Neural progenitor cell (in vitro differentiated cells): Measurements from ENCODE around the gene YBX2. TPM values are rescaled to one million over a fixed set of nuclear protein-coding genes. Genes with fewer than 3 reads are reported as not detected.

Source experiments
- DNase-seq: peaks from one replicate; pipeline ENCODE4 v3.0.0-alpha.2; 2016; ENCODE audit warnings: low spot score
- H2AFZ ChIP-seq: fragments of 200-600 bp; sonication (generic); replicated peaks from 2 replicates; pipeline ENCODE4 v1.6.1; 2016; ENCODE audit warnings: antibody characterized with exemption
- H3F3A ChIP-seq: fragments of 200-600 bp; sonication (generic); 2 replicates; pipeline ENCODE4 v1.6.1; 2016; ENCODE audit warnings: antibody characterized with exemption, low read depth
- H3K27ac ChIP-seq: fragments of 200-600 bp; sonication (generic); 2 replicates; pipeline ENCODE4 v1.5.1; 2016; ENCODE audit warnings: mild to moderate bottlenecking
- H3K27me3 ChIP-seq: fragments of 200-600 bp; sonication (generic); 2 replicates; pipeline ENCODE4 v1.6.1; 2016; ENCODE audit warnings: mild to moderate bottlenecking, moderate library complexity
- H3K36me3 ChIP-seq: fragments of 200-600 bp; sonication (generic); 2 replicates; pipeline ENCODE4 v1.5.1; 2016
- H3K4me1 ChIP-seq: fragments of 200-600 bp; sonication (generic); 2 replicates; pipeline ENCODE4 v1.6.1; 2016; ENCODE audit warnings: mixed run types
- H3K4me2 ChIP-seq: fragments of 200-600 bp; sonication (generic); 2 replicates; pipeline ENCODE4 v1.6.1; 2016
- H3K4me3 ChIP-seq: fragments of 200-600 bp; sonication (generic); 2 replicates; pipeline ENCODE4 v1.5.1; 2016
- H3K79me2 ChIP-seq: fragments of 200-600 bp; sonication (generic); 2 replicates; pipeline ENCODE4 v1.6.1; 2016; ENCODE audit warnings: low read depth
- H3K9ac ChIP-seq: fragments of 200-600 bp; sonication (generic); 2 replicates; pipeline ENCODE4 v1.6.1; 2016
- H3K9me3 ChIP-seq: fragments of 200-600 bp; sonication (generic); 2 replicates; pipeline ENCODE4 v1.5.1; 2016; ENCODE audit warnings: low read depth
- H4K20me1 ChIP-seq: fragments of 200-600 bp; sonication (generic); 2 replicates; pipeline ENCODE4 v1.6.1; 2016; ENCODE audit warnings: low read depth
- H3K27ac Mint-ChIP-seq: 3 replicates; pipeline ENCODE4 v1.8.0; 2021; ENCODE audit warnings: mixed read lengths
- H3K27me3 Mint-ChIP-seq: 2 replicates; pipeline ENCODE4 v1.8.0; 2022; ENCODE audit warnings: low read depth, mild to moderate bottlenecking, inconsistent platforms, moderate library complexity, mixed read lengths; ENCODE audit not compliant: insufficient read depth
- H3K36me3 Mint-ChIP-seq: 3 replicates; pipeline ENCODE4 v1.8.0; 2021; ENCODE audit warnings: mixed read lengths
- H3K4me1 Mint-ChIP-seq: 3 replicates; pipeline ENCODE4 v1.8.0; 2021; ENCODE audit warnings: mixed read lengths
- H3K4me3 Mint-ChIP-seq: 3 replicates; pipeline ENCODE4 v1.8.0; 2021; ENCODE audit warnings: mild to moderate bottlenecking, moderate library complexity, mixed read lengths
- H3K9me3 Mint-ChIP-seq: 3 replicates; pipeline ENCODE4 v1.8.0; 2020; ENCODE audit warnings: mixed read lengths
- EZH2 ChIP-seq: fragments of 200-600 bp; sonication (generic); IDR thresholded peaks from 2 replicates; pipeline ENCODE4 v1.6.1; 2017; ENCODE audit warnings: antibody characterized with exemption, mild to moderate bottlenecking, moderate library complexity
- EZH2phosphoT487 ChIP-seq: fragments of 200-600 bp; sonication (generic); IDR thresholded peaks from 2 replicates; pipeline ENCODE4 v1.6.1; 2017; ENCODE audit warnings: antibody characterized with exemption
- small RNA-seq: library from RNA; depleted of rRNA; stranded (forward); fragments of <200 nt; gene quantifications from one replicate; pipeline ENCODE3, GENCODE V24; 2015
- total RNA-seq: library from RNA; depleted of rRNA; stranded (reverse); fragments of >200 nt; gene quantifications from 2 replicates; pipeline ENCODE4 v1.2.3, GENCODE V29; 2015; ENCODE audit warnings: low replicate concordance
- TF ChIP-seq, protein P1 (sequence below): fragments of 200-600 bp; sonication (generic); IDR thresholded peaks from 2 replicates; pipeline ENCODE4 v1.5.1; 2017; ENCODE audit warnings: antibody characterized with exemption, mild to moderate bottlenecking

Gene YBX2
- total RNA-seq, 1 donor from 2014 or later, result 2.7 TPM

DNA sequence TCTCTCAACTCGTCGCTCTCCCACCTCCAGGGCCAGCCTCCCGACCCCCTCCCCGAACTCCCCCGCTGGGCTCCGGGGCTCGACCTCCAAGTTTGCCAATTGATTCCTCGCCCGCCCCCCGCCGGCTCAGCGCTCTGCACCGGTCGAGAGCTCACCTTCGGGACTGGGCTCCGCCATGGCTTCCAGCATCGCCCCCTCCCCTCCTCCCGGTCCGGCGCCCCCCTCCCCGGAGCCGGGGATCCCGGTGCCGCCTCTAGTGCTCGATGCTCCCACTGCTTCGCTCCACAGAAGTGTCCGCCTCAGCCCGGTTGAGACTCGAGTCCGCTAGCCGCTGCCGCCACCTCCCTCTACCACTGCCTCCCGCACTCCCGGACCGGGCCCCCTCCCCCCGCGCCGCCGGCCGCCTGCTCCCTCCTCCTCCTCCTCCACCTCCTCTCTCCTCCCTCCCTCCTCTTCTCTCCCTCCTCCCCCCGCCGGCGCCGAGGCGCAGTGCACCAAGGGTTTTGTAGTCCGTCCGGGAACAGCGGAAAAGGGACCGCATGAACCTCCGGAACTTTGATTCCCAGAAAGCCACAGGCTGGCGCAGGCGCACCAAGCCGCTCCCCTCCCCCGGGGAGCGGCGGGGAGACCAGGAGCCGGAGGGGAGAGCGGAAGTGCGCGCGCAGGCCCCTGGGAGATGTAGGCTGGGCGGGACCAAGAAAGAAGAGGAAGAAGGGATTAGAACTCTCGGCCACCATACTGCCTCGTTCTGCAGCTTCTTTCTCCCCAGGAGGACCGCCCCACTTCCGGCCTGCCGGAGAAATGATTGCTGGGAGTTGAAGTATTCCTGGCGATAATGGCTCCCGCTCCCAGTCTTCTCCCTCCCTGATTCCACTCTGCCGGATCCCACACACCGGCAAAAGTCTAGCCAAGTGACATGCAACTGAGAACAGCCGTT, 55.1 kb downstream of the YBX2 start, which contains the start of gene PHF23:
Gene PHF23, minus strand, starts transcription at position 367 of the 937 bp plus-strand sequence. Its CDS starts 178 bp downstream, at position 189.
- H3K9me3 Mint-ChIP-seq, result no peaks in the 10 kb centered on the region
- H3K4me3 Mint-ChIP-seq, result peak within 1 kb of the TSS; percentile 99
- Histone ChIP-seq H3K9ac (peak within 1 kb of the TSS; percentile 86), H3K27me3 (no peaks in the 10 kb centered on the region), H3K4me2 (peak within 1 kb of the TSS; percentile 83), H2AFZ (no peak within 1 kb of the TSS), H3K36me3 (no peaks in the 10 kb centered on the region), H3K27ac (peak within 1 kb of the TSS; percentile 64), H3K4me3 (peak within 1 kb of the TSS; percentile 99), H3K9me3 (no peaks in the 10 kb centered on the region), H3K79me2 (peaks cover 69% of the 10 kb centered on the region), H3F3A (peaks cover 74% of the 10 kb centered on the region), H4K20me1 (peaks cover 28% of the 10 kb centered on the region), H3K4me1 (peaks cover 18% of the 10 kb centered on the region)
- peaks cover 10% of the 10 kb centered on the region for H3K27me3 Mint-ChIP-seq
- peak; percentile 100 for DNase-seq
- H3K4me1 Mint-ChIP-seq, result peaks cover 50% of the 10 kb centered on the region
- TF ChIP-seq EZH2phosphoT487, result no peak
- no peak for TF ChIP-seq EZH2
- TF ChIP-seq, protein P1, sequence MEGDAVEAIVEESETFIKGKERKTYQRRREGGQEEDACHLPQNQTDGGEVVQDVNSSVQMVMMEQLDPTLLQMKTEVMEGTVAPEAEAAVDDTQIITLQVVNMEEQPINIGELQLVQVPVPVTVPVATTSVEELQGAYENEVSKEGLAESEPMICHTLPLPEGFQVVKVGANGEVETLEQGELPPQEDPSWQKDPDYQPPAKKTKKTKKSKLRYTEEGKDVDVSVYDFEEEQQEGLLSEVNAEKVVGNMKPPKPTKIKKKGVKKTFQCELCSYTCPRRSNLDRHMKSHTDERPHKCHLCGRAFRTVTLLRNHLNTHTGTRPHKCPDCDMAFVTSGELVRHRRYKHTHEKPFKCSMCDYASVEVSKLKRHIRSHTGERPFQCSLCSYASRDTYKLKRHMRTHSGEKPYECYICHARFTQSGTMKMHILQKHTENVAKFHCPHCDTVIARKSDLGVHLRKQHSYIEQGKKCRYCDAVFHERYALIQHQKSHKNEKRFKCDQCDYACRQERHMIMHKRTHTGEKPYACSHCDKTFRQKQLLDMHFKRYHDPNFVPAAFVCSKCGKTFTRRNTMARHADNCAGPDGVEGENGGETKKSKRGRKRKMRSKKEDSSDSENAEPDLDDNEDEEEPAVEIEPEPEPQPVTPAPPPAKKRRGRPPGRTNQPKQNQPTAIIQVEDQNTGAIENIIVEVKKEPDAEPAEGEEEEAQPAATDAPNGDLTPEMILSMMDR, result no peak
- H3K36me3 Mint-ChIP-seq, result peaks cover 24% of the 10 kb centered on the region
- H3K27ac Mint-ChIP-seq, result peak within 1 kb of the TSS; percentile 94

DNA sequence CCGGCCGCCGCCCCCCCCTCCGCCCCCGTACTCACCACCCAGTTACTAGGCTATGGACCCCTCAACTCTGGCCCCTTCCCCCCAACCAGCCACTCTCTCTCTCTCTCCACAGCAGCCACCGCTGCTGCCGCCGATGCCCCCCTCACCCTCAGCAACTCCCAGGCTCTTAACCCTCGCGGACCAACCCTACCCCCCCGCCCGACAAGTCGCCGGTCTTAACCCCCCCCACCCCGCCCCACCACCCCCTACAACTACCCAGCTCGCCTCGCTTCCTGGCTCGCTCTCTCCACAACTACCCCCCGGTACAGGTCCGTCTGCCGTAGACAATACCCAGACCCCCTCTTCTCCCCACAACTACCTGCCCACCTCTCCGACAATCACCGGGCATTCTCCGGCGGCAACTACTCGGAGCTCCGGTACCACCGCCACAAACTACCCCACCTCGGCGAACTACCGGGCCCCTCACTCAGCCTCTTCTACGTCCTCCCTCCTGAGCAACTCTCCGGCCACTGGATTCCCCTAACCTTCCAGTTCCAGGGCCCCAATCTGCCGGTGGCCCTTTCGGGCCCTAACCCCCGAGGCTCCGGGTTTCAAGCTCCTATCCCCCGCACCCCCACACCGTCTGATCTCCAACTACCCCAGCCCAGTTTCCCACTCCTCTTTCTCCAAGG, 55.9 kb downstream of the YBX2 start:
- Histone ChIP-seq H3K27me3 (no peaks in the 10 kb centered on the region), H3F3A (peaks cover 73% of the 10 kb centered on the region), H3K79me2 (peaks cover 76% of the 10 kb centered on the region), H3K36me3 (no peaks in the 10 kb centered on the region), H2AFZ (no peak overlapping the region), H3K4me2 (peak overlapping the region; percentile 74), H4K20me1 (peaks cover 28% of the 10 kb centered on the region), H3K9ac (peak overlapping the region; percentile 86), H3K9me3 (no peaks in the 10 kb centered on the region), H3K27ac (peak overlapping the region; percentile 64), H3K4me1 (peaks cover 18% of the 10 kb centered on the region), H3K4me3 (peak overlapping the region; percentile 99)
- Mint-ChIP-seq H3K36me3 (peaks cover 25% of the 10 kb centered on the region), H3K27ac (peak overlapping the region; percentile 94), H3K9me3 (no peaks in the 10 kb centered on the region), H3K4me3 (peak overlapping the region; percentile 99), H3K4me1 (peaks cover 53% of the 10 kb centered on the region), H3K27me3 (peaks cover 13% of the 10 kb centered on the region)
- TF ChIP-seq EZH2phosphoT487 (no peak), EZH2 (no peak)
- TF ChIP-seq, protein P1, result no peak
- DNase-seq, result peak; percentile 40

Small RNA genes within 50 kb of the gene (small RNA-seq; reads per million reads assigned to genes)
- gene AC026954.2, result not detected
- gene RF00019, result not detected

Other genes with a start within 250 kb of the YBX2 start
- not detected in 2 replicates for gene CLEC10A, start 214.4 kb downstream of the YBX2 start, total RNA-seq
- not detected in 2 replicates for gene ASGR2, start 179.8 kb downstream of the YBX2 start, total RNA-seq
- 3.1 and 4.4 TPM in 2 replicates for gene ASGR1, start 115.3 kb downstream of the YBX2 start, total RNA-seq
- gene DLG4, start 74.8 kb downstream of the YBX2 start, total RNA-seq, result 23.5 and 50.5 TPM in 2 replicates
- gene ACADVL, start 74.7 kb downstream of the YBX2 start, total RNA-seq, result 86.7 and 194 TPM in 2 replicates
- gene DVL2, start 60.1 kb downstream of the YBX2 start, total RNA-seq, result 43.9 and 113 TPM in 2 replicates
- 31.6 and 59.1 TPM in 2 replicates for gene PHF23, start 55.2 kb downstream of the YBX2 start, total RNA-seq
- 225 and 276 TPM in 2 replicates for gene GABARAP, start 52.2 kb downstream of the YBX2 start, total RNA-seq
- 46.5 and 55.3 TPM in 2 replicates for gene CTDNEP1, start 42.9 kb downstream of the YBX2 start, total RNA-seq
- gene ELP5, start 42.4 kb downstream of the YBX2 start, total RNA-seq, result 17.5 and 42.2 TPM in 2 replicates
- 0.32 and 1.3 TPM in 2 replicates for gene CLDN7, start 32.2 kb downstream of the YBX2 start, total RNA-seq
- 1.7 and 7.3 TPM in 2 replicates for gene SLC2A4, start 12.9 kb downstream of the YBX2 start, total RNA-seq
- 251 and 370 TPM in 2 replicates for gene EIF5A, start 13.0 kb upstream of the YBX2 start, total RNA-seq
- 20.5 and 41.8 TPM in 2 replicates for gene GPS2, start 20.7 kb upstream of the YBX2 start, total RNA-seq
- gene NEURL4, start 34.7 kb upstream of the YBX2 start, total RNA-seq, result 5.1 and 26.3 TPM in 2 replicates
- gene ACAP1, start 41.9 kb upstream of the YBX2 start, total RNA-seq, result 0.65 and 2.7 TPM in 2 replicates
- 2.7 and 8.2 TPM in 2 replicates for gene KCTD11, start 57.5 kb upstream of the YBX2 start, total RNA-seq
- gene TMEM95, start 60.5 kb upstream of the YBX2 start, total RNA-seq, result not detected in 2 replicates
- gene TNK1, start 86.5 kb upstream of the YBX2 start, total RNA-seq, result 1.8 and 4.0 TPM in 2 replicates
- gene PLSCR3, start 99.9 kb upstream of the YBX2 start, total RNA-seq, result 6.6 and 17.5 TPM in 2 replicates
- 72.0 and 152 TPM in 2 replicates for gene TMEM256, start 109.5 kb upstream of the YBX2 start, total RNA-seq
- 13.9 and 36.5 TPM in 2 replicates for gene NLGN2, start 113.2 kb upstream of the YBX2 start, total RNA-seq
- not detected in 2 replicates for gene SPEM1, start 125.7 kb upstream of the YBX2 start, total RNA-seq
- not detected in 2 replicates for gene SPEM2, start 131.0 kb upstream of the YBX2 start, total RNA-seq
- not detected in 2 replicates for gene SPEM3, start 134.2 kb upstream of the YBX2 start, total RNA-seq
- 1.0 and 1.6 TPM in 2 replicates for gene TMEM102, start 140.8 kb upstream of the YBX2 start, total RNA-seq
- 7.6 and 14.9 TPM in 2 replicates for gene FGF11, start 144.9 kb upstream of the YBX2 start, total RNA-seq
- gene CHRNB1, start 150.4 kb upstream of the YBX2 start, total RNA-seq, result 7.4 and 7.5 TPM in 2 replicates
- gene ZBTB4, start 185.0 kb upstream of the YBX2 start, total RNA-seq, result 5.4 and 15.5 TPM in 2 replicates
- gene SLC35G6, start 186.8 kb upstream of the YBX2 start, total RNA-seq, result not detected in 2 replicates
- 32.7 and 51.4 TPM in 2 replicates for gene POLR2A, start 189.7 kb upstream of the YBX2 start, total RNA-seq